Ascending aorta (tissue), 2 donors: ENCODE results near the gene ASB18. TPM values are rescaled to one million over a fixed set of nuclear protein-coding genes. Genes with fewer than 3 reads are reported as not detected.

Source experiments
- DNase-seq, 2 donors: peaks; one replicate each; pipeline ENCODE4 v3.0.0-alpha.2; 2019; ENCODE audit warnings: low spot score in 2 of 2
- H3K27ac ChIP-seq, 2 donors: fragments of 200-600 bp; sonication (generic); one replicate each; pipeline ENCODE4 v1.5.1; 2016 to 2017; ENCODE audit warnings: mild to moderate bottlenecking in 1 of 2
- H3K27me3 ChIP-seq: fragments of 200-600 bp; sonication (generic); one replicate; pipeline ENCODE4 v1.5.1; 2017
- H3K36me3 ChIP-seq, 2 donors: fragments of 200-600 bp; sonication (generic); one replicate each; pipeline ENCODE4 v1.5.1; 2016
- H3K4me1 ChIP-seq, 2 donors: fragments of 200-600 bp; sonication (generic); one replicate each; pipeline ENCODE4 v1.5.1; 2016 to 2017; ENCODE audit warnings: mild to moderate bottlenecking in 1 of 2
- H3K4me3 ChIP-seq, 2 donors: fragments of 200-600 bp; sonication (generic); one replicate each; pipeline ENCODE4 v1.5.1; 2016 to 2017; ENCODE audit warnings: mild to moderate bottlenecking in 1 of 2
- H3K9me3 ChIP-seq, 2 donors: fragments of 200-600 bp; sonication (generic); one replicate each; pipeline ENCODE4 v1.5.1; 2016
- CTCF ChIP-seq, 3 experiments: fragments of 200-600 bp in 2 of 3; fragments of 450-650 bp in 1 of 3; sonication (generic) in 2 of 3; IDR thresholded peaks; one replicate each; pipeline ENCODE4 v1.5.1; 2016 to 2019; ENCODE audit warnings: antibody characterized with exemption in 3 of 3, mild to moderate bottlenecking in 1 of 3, moderate library complexity in 1 of 3
- intact Hi-C: fragments of 100-400 bp; cut with DNase I; formaldehyde crosslinking; loops from one replicate; pipeline ENCODE4 v1.15.1; 2023
- total RNA-seq: library from RNA; depleted of rRNA; stranded (reverse); fragments of >200 nt; gene quantifications from one replicate; pipeline ENCODE4 v1.1.0, GENCODE V29; 2016

Gene ASB18
- total RNA-seq, 1 donor from 2014 or later = not detected

DNA sequence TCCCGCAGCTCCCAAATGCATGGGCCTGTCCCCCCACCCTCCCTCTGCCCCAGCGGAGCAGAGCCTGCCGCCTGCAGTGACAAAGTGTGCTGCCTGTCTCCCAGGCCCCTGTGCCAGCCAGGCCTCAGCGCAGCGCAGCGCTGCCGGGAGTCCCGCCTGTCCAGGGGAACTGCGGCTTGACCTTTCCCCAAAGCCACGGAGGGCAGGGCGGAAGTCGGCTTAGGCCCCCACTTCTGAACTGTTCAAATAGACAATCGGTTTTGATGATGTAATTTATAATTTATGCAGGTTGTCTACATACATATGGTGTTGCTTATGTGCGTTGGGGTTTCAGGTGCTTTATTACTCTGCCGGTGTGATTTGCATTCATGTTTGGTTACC is 103.1 kb downstream of the ASB18 start:
- peaks cover 4% of the 10 kb centered on the region for H3K27me3 ChIP-seq
- TF ChIP-seq CTCF (IDR thresholded peaks at IDR 0.05) = no peak

GRCh38 chr2:236160366-236161081 is 103.7 kb downstream of the ASB18 start:
- Histone ChIP-seq H3K27me3 (peaks cover 4% of the 10 kb centered on the region), H3K9me3 (no peaks in the 10 kb centered on the region), H3K4me1 (peaks cover 5 to 11% of the 10 kb centered on the region in 2 donors), H3K27ac (no peak overlapping the region), H3K4me3 (no peak overlapping the region), H3K36me3 (no peaks in the 10 kb centered on the region)
- no peak for DNase-seq
- TF ChIP-seq CTCF (IDR thresholded peaks at IDR 0.05) = no peak
- intact Hi-C loops = no loop called here

More for the DNA sequence above, 103.1 kb downstream of the ASB18 start:
- Histone ChIP-seq H3K4me1 (peaks cover 5 to 11% of the 10 kb centered on the region in 2 donors), H3K36me3 (no peaks in the 10 kb centered on the region), H3K9me3 (no peaks in the 10 kb centered on the region), H3K27ac (no peak overlapping the region), H3K4me3 (no peak overlapping the region)
- intact Hi-C loops = no loop called here
- no peak for DNase-seq

- Histone ChIP-seq H3K4me1 (peaks cover 4 to 11% of the 10 kb centered on the region in 2 donors), H3K9me3 (no peaks in the 10 kb centered on the region), H3K27me3 (peaks cover 4% of the 10 kb centered on the region), H3K36me3 (no peaks in the 10 kb centered on the region), H3K27ac (no peak overlapping the region), H3K4me3 (no peak overlapping the region)
- DNase-seq = no peak
- intact Hi-C loops = no loop called here
- no peak for TF ChIP-seq CTCF (IDR thresholded peaks at IDR 0.05)
Measured at GRCh38 chr2:236159778-236160170, 104.4 kb downstream of the ASB18 start.

DNA sequence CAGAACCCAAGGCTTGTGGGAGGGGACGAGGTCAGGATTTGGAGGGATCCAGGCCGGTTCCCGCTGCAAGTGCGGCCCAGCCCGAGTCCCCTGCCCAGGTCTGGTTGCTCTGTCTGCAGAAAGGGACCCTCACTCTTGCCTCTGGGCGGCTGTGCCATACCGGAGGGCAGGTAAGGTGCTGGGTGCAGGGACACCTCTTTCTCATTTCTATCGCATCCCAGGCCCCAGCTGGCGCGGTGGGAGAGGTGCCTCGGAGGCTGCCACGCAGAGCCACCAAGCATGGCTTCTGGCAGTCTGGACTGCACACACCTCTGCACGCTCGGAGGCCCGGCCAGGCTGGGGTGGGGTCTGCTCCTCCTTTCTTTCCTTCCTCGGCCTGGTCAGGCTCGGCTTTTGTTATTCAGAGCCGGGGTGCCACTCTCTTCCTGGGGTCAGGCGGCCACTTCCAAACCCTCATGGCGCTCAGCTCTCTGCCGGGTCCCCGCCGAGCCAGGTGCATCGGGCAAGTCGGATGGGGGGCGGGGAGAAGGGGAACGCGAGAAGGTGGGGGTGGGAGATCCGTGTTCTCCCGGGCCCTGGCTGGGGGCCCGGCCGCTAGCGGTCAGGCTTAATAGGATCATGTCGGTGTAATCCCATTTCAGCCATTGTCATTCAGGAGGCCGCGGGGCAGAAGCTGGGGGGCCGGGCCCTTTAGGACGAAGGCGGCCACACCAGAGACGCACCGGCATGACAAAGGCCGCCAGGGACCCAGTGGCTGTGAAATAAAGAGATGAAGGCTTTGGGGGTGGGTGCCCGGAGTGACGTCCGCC is 105.0 kb downstream of the ASB18 start:
- no peaks in the 10 kb centered on the region for H3K9me3 ChIP-seq
- H3K27ac ChIP-seq = no peak overlapping the region
- intact Hi-C loops = no loop called here
- no peak for TF ChIP-seq CTCF (IDR thresholded peaks at IDR 0.05)
- H3K4me1 ChIP-seq = peaks cover 0 to 6% of the 10 kb centered on the region in 2 donors
- DNase-seq = no peak
- peaks cover 4% of the 10 kb centered on the region for H3K27me3 ChIP-seq
- no peaks in the 10 kb centered on the region for H3K36me3 ChIP-seq
- no peak overlapping the region for H3K4me3 ChIP-seq

DNA sequence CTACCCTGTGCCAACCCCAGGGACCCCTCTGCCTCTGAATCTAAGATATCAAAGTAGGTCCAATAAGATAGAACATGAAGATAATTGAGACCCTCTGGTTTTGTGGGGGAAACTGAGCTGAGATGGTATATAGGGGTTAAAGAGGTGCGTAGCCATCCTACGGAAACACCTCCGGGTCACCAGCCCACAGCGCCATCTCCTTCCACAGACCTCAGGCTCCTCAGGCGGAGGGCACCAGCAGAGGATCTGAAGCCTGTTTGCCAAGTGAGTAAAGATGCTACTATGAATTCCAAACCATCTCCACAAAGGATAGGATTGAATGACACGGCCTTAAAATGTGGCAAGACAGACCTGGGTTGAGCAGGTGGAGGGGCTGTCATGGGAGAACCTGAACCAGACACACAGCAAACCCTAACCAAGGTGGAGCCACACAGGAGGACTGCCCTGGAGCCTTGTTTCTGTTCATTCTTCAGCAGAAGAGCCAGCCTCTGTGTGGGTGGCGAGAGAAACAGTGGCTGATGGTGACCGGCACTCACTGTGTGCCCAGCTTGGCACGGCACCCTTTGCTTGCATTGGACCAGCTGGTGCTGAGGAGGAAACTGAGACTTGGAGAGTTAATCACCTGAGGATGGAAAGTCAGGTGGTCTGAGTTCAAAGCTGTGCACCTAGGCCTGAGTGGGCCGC is 106.2 kb downstream of the ASB18 start:
- Histone ChIP-seq H3K9me3 (peaks cover 0 to 4% of the 10 kb centered on the region in 2 donors), H3K27ac (no peak overlapping the region), H3K4me3 (no peak overlapping the region), H3K4me1 (no peaks in the 10 kb centered on the region), H3K36me3 (no peaks in the 10 kb centered on the region), H3K27me3 (no peaks in the 10 kb centered on the region)
- intact Hi-C loops = no loop called here
- DNase-seq = no peak
- no peak for TF ChIP-seq CTCF (IDR thresholded peaks at IDR 0.05)
